OCI-LY3 (cell line): ENCODE data around the gene EFCAB6.

Source experiments
- H2AFZ ChIP-seq: fragments of 200-600, 300-600 bp; shearing (Covaris generic); 2 replicates; pipeline ENCODE4 v1.6.0; 2014; ENCODE audit warnings: antibody characterized with exemption, low read depth, low read length
- H3K27ac ChIP-seq: fragments of 200-600, 300-600 bp; sonication (generic); 2 replicates; pipeline ENCODE4 v1.5.1; 2014; ENCODE audit warnings: mild to moderate bottlenecking, low read length, moderate library complexity, mixed read lengths
- H3K27me3 ChIP-seq: fragments of 200-600, 300-600 bp; sonication (generic); 2 replicates; pipeline ENCODE4 v1.6.1; 2014; ENCODE audit warnings: low read depth, low read length, mixed read lengths
- H3K36me3 ChIP-seq: fragments of 200-600, 300-600 bp; sonication (generic); replicated peaks from 2 replicates; pipeline ENCODE3; 2014; ENCODE audit warnings: low read depth, low read length, mixed read lengths
- H3K4me1 ChIP-seq: fragments of 300-600, 200-600 bp; sonication (generic); 2 replicates; pipeline ENCODE4 v1.6.1; 2014; ENCODE audit warnings: low read length, mixed read lengths
- H3K4me2 ChIP-seq: fragments of 200-600, 300-600 bp; sonication (generic); 2 replicates; pipeline ENCODE4 v1.6.1; 2014; ENCODE audit warnings: low read length, mixed read lengths
- H3K4me3 ChIP-seq: fragments of 300-600, 200-600 bp; sonication (generic); 2 replicates; pipeline ENCODE4 v1.5.1; 2014; ENCODE audit warnings: antibody characterized with exemption, mild to moderate bottlenecking, low read length, moderate library complexity
- H3K79me2 ChIP-seq: fragments of 300-600, 200-600 bp; shearing (Covaris generic); 2 replicates; pipeline ENCODE4 v1.6.1; 2014; ENCODE audit warnings: mild to moderate bottlenecking, low read length, mixed read lengths
- H3K9ac ChIP-seq: fragments of 300-600, 200-600 bp; shearing (Covaris generic); 2 replicates; pipeline ENCODE4 v1.6.0; 2014; ENCODE audit warnings: mild to moderate bottlenecking, low read length, moderate library complexity
- H3K9me3 ChIP-seq: fragments of 200-600, 300-600 bp; shearing (Covaris generic); 2 replicates; pipeline ENCODE4 v1.6.1; 2014; ENCODE audit warnings: low read length, mixed read lengths; ENCODE audit not compliant: insufficient read depth
- H4K20me1 ChIP-seq: fragments of 200-600, 300-600 bp; sonication (generic); 2 replicates; pipeline ENCODE4 v1.6.1; 2016; ENCODE audit warnings: low read length, mixed read lengths; ENCODE audit not compliant: insufficient read depth
- CTCF ChIP-seq: fragments of 200-600, 300-600 bp; sonication (generic); IDR thresholded peaks from 2 replicates; pipeline ENCODE4 v1.5.1; 2014; ENCODE audit warnings: antibody characterized with exemption, low read length, low read depth
- EZH2phosphoT487 ChIP-seq: fragments of 200-600 bp; shearing (Covaris generic); IDR thresholded peaks from 2 replicates; pipeline ENCODE4 v1.6.1; 2018; ENCODE audit warnings: antibody characterized with exemption, mixed run types, low read depth

The EFCAB6 gene

GRCh38 chr22:43833286-43834240 is 21.5 kb upstream of the EFCAB6 start:
- Histone ChIP-seq H3K9me3 (no peaks in the 10 kb centered on the region), H3K79me2 (no peaks in the 10 kb centered on the region), H3K27ac (no peak overlapping the region), H3K4me2 (no peak overlapping the region), H3K27me3 (no peaks in the 10 kb centered on the region; the same call in 1 of the 2 replicates), H2AFZ (no peak overlapping the region), H3K4me3 (no peak overlapping the region), H3K36me3 (no peaks in the 10 kb centered on the region), H3K9ac (no peak overlapping the region), H3K4me1 (no peaks in the 10 kb centered on the region), H4K20me1 (no peaks in the 10 kb centered on the region)
- TF ChIP-seq EZH2phosphoT487: no peak
- TF ChIP-seq CTCF: no peak

GRCh38 chr22:43832393-43833265 is 20.5 kb upstream of the EFCAB6 start:
- H3K4me1 ChIP-seq: no peaks in the 10 kb centered on the region
- no peak overlapping the region for H3K4me2 ChIP-seq
- no peak overlapping the region for H3K4me3 ChIP-seq
- no peak overlapping the region for H2AFZ ChIP-seq
- no peaks in the 10 kb centered on the region for H3K9me3 ChIP-seq
- TF ChIP-seq CTCF: no peak
- no peak for TF ChIP-seq EZH2phosphoT487
- no peak overlapping the region for H3K9ac ChIP-seq
- no peaks in the 10 kb centered on the region for H4K20me1 ChIP-seq
- no peaks in the 10 kb centered on the region for H3K36me3 ChIP-seq
- H3K27me3 ChIP-seq: no peaks in the 10 kb centered on the region; the same call in 1 of the 2 replicates
- H3K79me2 ChIP-seq: no peaks in the 10 kb centered on the region
- H3K27ac ChIP-seq: no peak overlapping the region

GRCh38 chr22:43831561-43832392 is 19.7 kb upstream of the EFCAB6 start:
- no peak overlapping the region for H2AFZ ChIP-seq
- no peaks in the 10 kb centered on the region for H3K9me3 ChIP-seq
- peaks cover 8% of the 10 kb centered on the region for H3K27me3 ChIP-seq
- H3K4me3 ChIP-seq: no peak overlapping the region
- H4K20me1 ChIP-seq: no peaks in the 10 kb centered on the region
- no peak overlapping the region for H3K27ac ChIP-seq
- no peak overlapping the region for H3K4me2 ChIP-seq
- H3K9ac ChIP-seq: no peak overlapping the region
- H3K4me1 ChIP-seq: no peaks in the 10 kb centered on the region
- no peaks in the 10 kb centered on the region for H3K79me2 ChIP-seq
- no peak for TF ChIP-seq CTCF
- no peak for TF ChIP-seq EZH2phosphoT487
- H3K36me3 ChIP-seq: no peaks in the 10 kb centered on the region
